ENCODE results near the gene KIAA1191.

KIAA1191 gene

GRCh38 chr5:176389135-176390123 is 27.9 kb upstream of the KIAA1191 start:
- no peak for DNase-seq (ENCODE audit: low read depth in 1 of 2, low spot score in 1 of 2)

GRCh38 chr5:176388444-176389134 is 27.0 kb upstream of the KIAA1191 start, which contains the start of the genes HIGD2A and NOP16:
HIGD2A (plus strand) TSS chr5:176388751; CDS start chr5:176388820, 69 bp downstream.
NOP16 (minus strand) TSS chr5:176388598; CDS start chr5:176388539, 59 bp downstream.
- peak; percentile 95 to 99 for DNase-seq (ENCODE audit: low read depth in 1 of 2, low spot score in 1 of 2)

GRCh38 chr5:176388003-176388443 is 26.5 kb upstream of the KIAA1191 start:
- DNase-seq (ENCODE audit: low read depth in 1 of 2, low spot score in 1 of 2), result no peak

GRCh38 chr5:176387384-176387925 is 25.9 kb upstream of the KIAA1191 start:
- DNase-seq (ENCODE audit: low read depth in 1 of 2, low spot score in 1 of 2), result no peak

GRCh38 chr5:176386491-176386890 is 24.9 kb upstream of the KIAA1191 start:
- no peak for DNase-seq (ENCODE audit: low read depth in 1 of 2, low spot score in 1 of 2)

GRCh38 chr5:176384991-176385390 is 23.4 kb upstream of the KIAA1191 start:
- no peak for DNase-seq (ENCODE audit: low read depth in 1 of 2, low spot score in 1 of 2)

- no peak for DNase-seq (ENCODE audit: low read depth in 1 of 2, low spot score in 1 of 2)
These were observed 22.9 kb upstream of the KIAA1191 start for GRCh38 chr5:176384366-176384930.

GRCh38 chr5:176383961-176384360 is 22.4 kb upstream of the KIAA1191 start:
- no peak for DNase-seq (ENCODE audit: low read depth in 1 of 2, low spot score in 1 of 2)

- no peak for DNase-seq (ENCODE audit: low read depth in 1 of 2, low spot score in 1 of 2)
These were observed 21.8 kb upstream of the KIAA1191 start for GRCh38 chr5:176383248-176383905.

- DNase-seq (ENCODE audit: low read depth in 1 of 2, low spot score in 1 of 2), result no peak
These were observed 21.2 kb upstream of the KIAA1191 start for GRCh38 chr5:176382721-176383120.

GRCh38 chr5:176381979-176382378 is 20.4 kb upstream of the KIAA1191 start:
- no peak for DNase-seq (ENCODE audit: low read depth in 1 of 2, low spot score in 1 of 2)

- DNase-seq (ENCODE audit: low read depth in 1 of 2, low spot score in 1 of 2), result no peak
These were observed 19.9 kb upstream of the KIAA1191 start for GRCh38 chr5:176381423-176381822.

- no peak for DNase-seq (ENCODE audit: low read depth in 1 of 2, low spot score in 1 of 2)
These were observed 18.3 kb upstream of the KIAA1191 start for GRCh38 chr5:176379881-176380280.

GRCh38 chr5:176373100-176373818 is 11.7 kb upstream of the KIAA1191 start:
- no peak for DNase-seq (ENCODE audit: low read depth in 1 of 2, low spot score in 1 of 2)

- DNase-seq (ENCODE audit: low read depth in 1 of 2, low spot score in 1 of 2), result no peak
These were observed 10.3 kb upstream of the KIAA1191 start for GRCh38 chr5:176371621-176372539.

GRCh38 chr5:176369934-176370711 is 8.6 kb upstream of the KIAA1191 start:
- no peak for DNase-seq (ENCODE audit: low read depth in 1 of 2, low spot score in 1 of 2)

GRCh38 chr5:176368726-176369125 is 7.2 kb upstream of the KIAA1191 start:
- DNase-seq (ENCODE audit: low read depth in 1 of 2, low spot score in 1 of 2), result no peak

- DNase-seq (ENCODE audit: low read depth in 1 of 2, low spot score in 1 of 2), result no peak
These were observed 4.8 kb upstream of the KIAA1191 start for GRCh38 chr5:176366232-176366894.
